Measurements from ENCODE around the gene PHF11.
"Not testable (repeated sequence)": the region's sequence is repeated elsewhere in the genome, so short reads cannot be mapped to it uniquely, and the experiment has no call there.

The PHF11 gene

GRCh38 chr13:49543656-49544055 is 47.9 kb downstream of the PHF11 start:
- DNase-seq (ENCODE audit: extremely low read depth in 1 of 2, low read depth in 1 of 2): no peak

- no peak for DNase-seq (ENCODE audit: extremely low read depth in 1 of 2, low read depth in 1 of 2)
Measured at GRCh38 chr13:49545661-49546060, 49.9 kb downstream of the PHF11 start.

- DNase-seq (ENCODE audit: extremely low read depth in 1 of 2, low read depth in 1 of 2): no peak
Measured at GRCh38 chr13:49546561-49546960, 50.8 kb downstream of the PHF11 start.

- DNase-seq (ENCODE audit: extremely low read depth in 1 of 2, low read depth in 1 of 2): no peak
Measured at GRCh38 chr13:49549289-49549688, 53.5 kb downstream of the PHF11 start.

- DNase-seq (ENCODE audit: extremely low read depth in 1 of 2, low read depth in 1 of 2): no peak
Measured at GRCh38 chr13:49550942-49551644, 55.3 kb downstream of the PHF11 start.

- DNase-seq (ENCODE audit: extremely low read depth in 1 of 2, low read depth in 1 of 2): no peak
Measured at GRCh38 chr13:49553888-49554287, 58.1 kb downstream of the PHF11 start.

GRCh38 chr13:49554387-49554786 is 58.6 kb downstream of the PHF11 start:
- no peak for DNase-seq (ENCODE audit: extremely low read depth in 1 of 2, low read depth in 1 of 2)

- DNase-seq (ENCODE audit: extremely low read depth in 1 of 2, low read depth in 1 of 2): no peak
Measured at GRCh38 chr13:49559006-49559405, 63.3 kb downstream of the PHF11 start.

- DNase-seq (ENCODE audit: extremely low read depth in 1 of 2, low read depth in 1 of 2): no peak
Measured at GRCh38 chr13:49560270-49561061, 64.7 kb downstream of the PHF11 start.

- no peak for DNase-seq (ENCODE audit: extremely low read depth in 1 of 2, low read depth in 1 of 2)
Measured at GRCh38 chr13:49561062-49561410, 65.3 kb downstream of the PHF11 start.

GRCh38 chr13:49563516-49563915 is 67.8 kb downstream of the PHF11 start:
- no peak for DNase-seq (ENCODE audit: extremely low read depth in 1 of 2, low read depth in 1 of 2)

GRCh38 chr13:49565461-49565860 is 69.7 kb downstream of the PHF11 start:
- not testable (repeated sequence) for DNase-seq (ENCODE audit: extremely low read depth in 1 of 2, low read depth in 1 of 2)

- no peak for DNase-seq (ENCODE audit: extremely low read depth in 1 of 2, low read depth in 1 of 2)
Measured at GRCh38 chr13:49566461-49566860, 70.7 kb downstream of the PHF11 start.

GRCh38 chr13:49567491-49567890 is 71.7 kb downstream of the PHF11 start:
- no peak for DNase-seq (ENCODE audit: extremely low read depth in 1 of 2, low read depth in 1 of 2)

- DNase-seq (ENCODE audit: extremely low read depth in 1 of 2, low read depth in 1 of 2): no peak
Measured at GRCh38 chr13:49569993-49570689, 74.4 kb downstream of the PHF11 start.

- no peak for DNase-seq (ENCODE audit: extremely low read depth in 1 of 2, low read depth in 1 of 2)
Measured at GRCh38 chr13:49571299-49572240, 75.8 kb downstream of the PHF11 start.

All from stimulated activated CD8-positive, alpha-beta memory T cell treated with anti-CD3 and anti-CD28 coated beads, Interleukin-7, amount 100 ng/mL, for 48 hours (primary cell).